Keratinocyte (primary cell): ENCODE results near the gene HERPUD1.

Source experiments
- CTCF ChIP-seq, 3 experiments: IDR thresholded peaks in 1 of 3; conservative IDR thresholded peaks in 1 of 3; optimal IDR thresholded peaks in 1 of 3; 2 replicates in 2 of 3; 3 replicates in 1 of 3; pipeline versions ENCODE3 to v1.5.1; 2011; ENCODE audit warnings: low read length in 3 of 3, mild to moderate bottlenecking in 3 of 3, moderate library complexity in 2 of 3, control low read depth in 1 of 3, inconsistent platforms in 1 of 3; ENCODE audit not compliant: insufficient read depth in 2 of 3; ENCODE audit errors: extremely low read depth in 1 of 3
- EZH2 ChIP-seq: IDR thresholded peaks from one replicate; pipeline ENCODE4 v1.6.1; 2012; ENCODE audit warnings: inconsistent platforms, mild to moderate bottlenecking, low read length, moderate library complexity

GRCh38 chr16:56894331-56894917, 37.5 kb upstream of the HERPUD1 start:
- no peak for TF ChIP-seq CTCF (optimal IDR thresholded peaks at IDR 0.05 in 1 of 3, IDR thresholded peaks at IDR 0.05 in 1 of 3, conservative IDR thresholded peaks at IDR 0.05 in 1 of 3; ENCODE audit: extremely low read depth in 1 of 3, insufficient read depth in 2 of 3, low read length in 3 of 3)
- no peak for TF ChIP-seq EZH2
